ENCODE results near the gene ELK3.

Gene ELK3

DNA sequence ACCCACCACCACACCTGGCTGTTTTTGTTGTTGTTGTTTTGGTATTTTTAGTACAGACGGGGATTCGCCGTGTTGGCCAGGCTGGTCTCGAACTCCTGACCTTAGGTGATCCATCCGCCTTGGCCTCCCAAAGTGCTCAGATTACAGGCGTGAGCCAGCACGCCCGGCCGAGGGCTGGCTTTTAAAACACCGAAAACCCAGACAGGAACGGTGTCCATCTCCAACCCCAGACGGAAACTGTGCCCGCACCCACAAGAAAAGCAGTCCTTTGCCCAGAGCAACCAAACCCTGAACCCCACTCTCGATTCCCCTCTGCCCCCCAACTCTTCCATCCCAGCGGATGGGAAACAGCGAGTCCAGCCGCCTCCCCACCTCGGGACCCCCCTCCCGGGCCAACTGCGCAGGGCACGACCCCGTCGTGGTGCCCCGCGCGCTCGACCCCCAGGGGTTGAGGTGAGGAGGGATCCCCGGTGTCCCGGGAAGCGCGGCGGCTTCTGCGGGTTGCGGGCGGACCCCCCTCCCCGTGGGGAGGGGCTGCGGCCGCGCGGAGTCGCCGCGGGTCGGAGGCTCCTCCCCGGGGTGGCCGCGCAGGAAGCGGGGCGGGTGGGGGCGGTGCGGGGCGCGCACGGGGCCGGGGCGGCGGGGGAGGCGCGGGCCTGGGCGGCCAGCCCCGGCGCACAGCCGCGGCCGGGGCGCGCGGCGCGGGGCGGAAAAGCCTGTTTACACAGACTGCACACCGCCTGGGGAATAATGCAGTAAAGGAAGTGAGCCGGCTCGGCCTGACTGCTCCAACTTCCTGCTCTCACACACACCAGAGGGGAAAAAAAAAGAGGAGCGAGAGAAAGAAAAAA lies at the start of gene ELK3:
ELK3 (plus strand) TSS at position 651 of the 851 bp plus-strand sequence.
- DNase-seq: peak; percentile 59

DNA sequence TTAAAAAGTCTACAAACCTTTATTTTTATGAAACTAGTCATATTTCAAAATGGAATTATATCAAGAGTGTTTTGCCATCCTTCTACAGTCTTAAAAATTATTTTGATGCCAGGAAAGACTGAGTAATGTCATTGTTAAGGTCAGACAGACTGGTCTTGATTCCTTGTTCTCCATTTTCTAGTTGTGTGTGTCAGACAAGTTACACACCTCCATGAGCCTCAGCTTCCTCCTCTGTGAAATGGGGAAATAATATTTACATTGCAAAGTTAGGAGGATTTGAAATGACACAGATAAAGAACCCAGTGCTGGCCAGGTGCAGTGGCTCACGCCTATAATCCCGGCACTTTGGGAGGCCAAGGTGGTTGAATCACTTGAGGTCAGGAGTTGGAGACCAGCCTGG lies 47.4 kb upstream of the ELK3 start:
- no peak for DNase-seq

DNA sequence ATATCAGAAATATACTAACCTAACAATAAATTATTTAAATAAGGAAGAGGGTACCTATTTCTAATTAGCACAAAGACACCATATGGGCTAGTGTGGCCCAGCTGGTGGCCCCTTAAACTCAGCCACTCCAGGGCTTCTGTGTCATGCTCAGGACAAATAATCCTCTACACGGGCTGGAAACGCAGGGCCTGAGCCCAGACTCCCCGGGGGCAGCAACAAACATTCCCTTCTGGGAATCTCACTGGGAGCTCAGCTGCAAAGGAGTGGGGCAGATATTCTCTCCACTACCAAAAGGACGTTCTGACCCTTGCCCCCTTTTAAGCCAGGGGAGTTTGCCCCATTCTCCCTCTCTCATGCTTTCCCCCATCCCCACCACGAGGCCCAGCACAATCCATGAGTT lies 43.7 kb upstream of the ELK3 start:
- DNase-seq: no peak

DNA sequence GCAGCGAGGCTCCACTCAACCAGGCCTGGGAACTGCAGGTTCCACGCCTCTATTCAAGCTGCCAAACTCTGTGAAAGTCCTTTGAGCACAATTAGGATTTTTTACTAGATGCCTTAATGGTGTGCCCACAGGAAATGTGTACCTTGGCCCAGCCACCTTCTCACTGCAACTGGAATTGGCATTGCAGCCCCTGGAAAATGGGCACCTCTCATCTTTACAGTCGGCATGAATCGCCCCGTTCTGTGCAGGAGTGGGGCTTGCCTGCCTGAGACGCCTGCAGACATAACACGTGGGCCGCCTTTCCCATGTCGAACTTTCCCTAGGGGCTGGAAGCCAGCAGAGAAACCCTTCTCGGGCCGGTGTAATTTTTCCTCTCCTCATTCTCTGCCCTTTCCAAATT lies 42.0 kb upstream of the ELK3 start:
- no peak for DNase-seq

DNA sequence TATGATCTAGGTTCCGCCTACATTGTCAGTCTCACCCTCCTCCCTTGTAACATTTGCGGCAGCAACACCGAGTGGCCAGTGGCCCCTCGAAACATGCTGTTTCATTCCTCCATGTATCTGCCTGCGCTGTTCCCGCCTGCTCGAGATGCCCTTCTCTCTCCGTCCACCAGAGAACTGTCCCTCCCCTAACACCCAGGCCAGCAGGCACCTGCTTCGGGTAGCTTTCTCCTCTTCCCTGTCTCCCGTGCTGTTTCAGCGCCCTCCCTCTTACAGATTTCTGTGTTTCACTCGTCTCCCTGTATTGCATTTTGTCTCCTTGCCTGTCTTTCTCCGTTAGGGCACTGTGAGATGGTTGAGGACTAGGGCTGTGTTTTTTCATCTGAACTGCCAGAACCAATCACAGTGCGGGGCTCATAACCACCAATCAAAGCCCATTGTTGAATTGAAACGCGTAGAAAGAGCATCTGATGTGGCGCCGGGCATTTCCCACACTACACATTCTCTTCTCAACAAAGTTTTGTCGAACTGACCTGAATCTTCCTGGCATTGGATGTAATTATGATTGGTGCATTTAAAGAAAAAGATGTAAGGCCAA lies 40.9 kb upstream of the ELK3 start:
- no peak for DNase-seq

DNA sequence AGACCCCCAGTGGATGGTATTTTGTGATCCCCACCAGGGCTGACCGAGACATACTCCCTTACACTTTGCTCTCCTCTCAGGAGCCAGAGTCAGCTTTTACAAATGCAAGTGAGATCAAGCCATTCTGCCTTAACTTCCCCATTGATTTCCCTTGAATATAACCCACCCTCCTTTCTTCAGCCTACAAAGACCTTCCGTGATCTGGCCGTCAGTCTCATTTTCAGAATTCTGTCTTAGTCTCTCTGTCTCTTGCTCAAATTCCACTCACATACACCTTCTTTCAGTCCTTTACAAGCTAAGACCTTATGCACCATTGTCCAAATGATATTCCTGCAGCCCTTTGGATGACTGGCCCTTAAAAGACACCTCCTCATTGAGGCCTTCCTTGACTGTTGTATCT lies 39.0 kb upstream of the ELK3 start:
- DNase-seq: no peak

DNA sequence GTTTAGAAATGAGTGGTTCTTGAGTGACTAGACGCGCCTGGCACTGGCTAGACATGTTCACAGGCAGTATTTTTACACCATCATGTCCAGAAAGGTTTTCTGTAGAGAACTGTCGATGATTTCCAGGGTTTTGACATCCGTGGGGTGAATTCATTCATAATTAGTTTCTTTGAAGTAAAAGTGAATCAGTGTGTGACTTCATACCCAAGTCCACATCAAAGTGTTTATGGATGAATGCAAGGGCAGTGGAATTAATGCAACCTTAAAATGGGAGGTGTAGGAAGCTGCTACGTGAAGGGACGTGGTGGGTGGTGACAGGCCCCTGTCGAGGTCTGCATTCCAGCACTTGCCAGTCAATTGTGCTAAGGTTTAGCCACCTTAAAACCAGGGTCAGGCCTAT lies 38.4 kb upstream of the ELK3 start:
- DNase-seq: no peak

DNA sequence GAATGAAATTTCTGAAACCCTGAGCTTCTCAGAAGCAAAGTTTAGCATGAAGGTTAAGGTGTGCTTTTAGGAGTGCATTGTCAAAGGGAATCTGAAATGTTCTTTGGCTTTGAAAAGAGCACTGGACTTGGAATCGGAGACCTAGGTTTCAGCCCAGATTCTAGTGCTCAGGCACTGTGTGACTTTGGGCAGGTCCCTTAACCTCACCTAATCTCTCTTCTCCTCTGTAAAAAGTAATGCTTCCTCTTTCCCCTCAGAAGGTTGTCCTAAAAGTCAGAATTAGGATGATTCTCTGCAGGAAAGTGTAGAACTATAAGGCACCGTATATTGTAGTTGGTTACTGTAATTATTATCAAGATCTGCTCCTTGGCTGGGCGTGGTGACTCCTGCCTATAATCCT lies 38.0 kb upstream of the ELK3 start:
- no peak for DNase-seq

DNA sequence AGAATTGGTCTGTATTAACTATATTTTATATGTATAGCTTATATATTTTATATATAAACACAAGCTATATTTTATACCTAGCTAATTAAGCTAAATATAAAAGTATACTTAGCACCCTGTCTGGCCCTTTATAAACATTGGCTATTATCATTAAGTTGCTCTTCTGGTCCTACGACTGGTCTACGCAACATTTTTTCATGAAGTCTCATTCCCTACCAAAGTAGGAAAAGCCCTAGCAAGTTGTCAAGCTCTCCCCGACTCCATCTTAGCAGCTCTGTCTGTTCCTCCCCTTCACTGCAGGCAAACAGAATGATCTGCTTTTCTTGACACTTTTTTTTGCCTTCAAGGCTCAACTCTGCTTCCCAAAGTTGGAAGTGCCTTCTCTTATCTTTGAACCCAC lies 36.7 kb upstream of the ELK3 start:
- no peak for DNase-seq

DNA sequence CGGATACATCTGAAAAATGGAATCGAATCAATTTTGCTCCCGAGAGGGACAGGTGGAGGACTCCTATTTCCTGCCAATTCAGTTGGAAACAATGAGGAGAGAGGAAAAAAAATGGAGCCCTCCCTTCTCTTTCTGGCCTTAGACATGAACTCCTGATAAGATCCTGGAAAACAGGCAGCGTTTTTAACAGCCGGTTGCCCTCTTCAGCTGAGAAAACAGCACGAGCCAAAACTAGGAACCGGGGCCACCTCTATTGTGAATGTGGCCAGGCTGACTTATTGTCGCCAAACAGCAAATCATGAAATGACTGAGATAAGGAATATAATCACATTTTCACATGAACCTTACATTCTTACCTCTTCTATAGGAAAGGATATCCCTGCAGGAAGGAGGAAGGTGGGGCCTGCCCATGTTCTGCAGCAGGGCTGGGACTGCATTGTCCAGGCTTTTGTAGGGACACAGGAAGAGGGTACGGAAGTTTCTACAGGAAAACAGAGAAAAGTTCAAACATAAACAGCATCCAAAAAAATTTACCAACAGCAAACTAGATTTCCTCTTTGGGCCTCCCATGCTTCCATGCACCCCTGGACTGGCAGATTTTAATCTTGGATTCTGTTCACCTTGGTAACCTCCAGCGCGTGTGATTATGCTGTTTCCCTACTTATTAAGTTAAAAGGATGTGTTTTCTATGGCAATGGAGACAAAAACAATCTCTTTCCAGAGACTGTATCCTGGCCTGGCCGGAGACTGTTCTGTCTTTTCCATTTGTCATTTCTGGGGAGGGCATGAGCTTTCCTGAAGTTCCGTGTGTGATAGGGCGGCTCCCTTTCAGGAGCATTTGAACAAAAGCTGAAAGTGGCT lies 29.0 kb upstream of the ELK3 start:
- DNase-seq: no peak

DNA sequence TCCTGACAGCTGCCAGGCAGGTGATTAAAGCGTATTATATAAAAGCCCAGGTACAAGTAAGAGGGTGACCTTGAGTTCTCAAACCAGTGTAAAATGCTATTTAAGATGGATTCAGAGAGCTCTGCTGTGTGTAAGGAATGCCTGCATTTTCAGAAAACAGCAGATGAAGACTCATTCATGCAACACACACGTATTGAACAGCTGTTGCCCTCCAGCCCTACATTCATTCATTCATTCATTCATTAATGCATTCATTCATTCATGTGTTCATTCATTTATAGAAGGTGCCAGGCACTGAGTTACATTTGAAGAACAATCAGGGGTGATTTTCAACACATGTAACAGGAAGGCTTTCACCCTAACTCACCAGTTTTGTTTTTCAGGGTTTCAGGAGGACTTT lies 27.4 kb upstream of the ELK3 start:
- DNase-seq: no peak

DNA sequence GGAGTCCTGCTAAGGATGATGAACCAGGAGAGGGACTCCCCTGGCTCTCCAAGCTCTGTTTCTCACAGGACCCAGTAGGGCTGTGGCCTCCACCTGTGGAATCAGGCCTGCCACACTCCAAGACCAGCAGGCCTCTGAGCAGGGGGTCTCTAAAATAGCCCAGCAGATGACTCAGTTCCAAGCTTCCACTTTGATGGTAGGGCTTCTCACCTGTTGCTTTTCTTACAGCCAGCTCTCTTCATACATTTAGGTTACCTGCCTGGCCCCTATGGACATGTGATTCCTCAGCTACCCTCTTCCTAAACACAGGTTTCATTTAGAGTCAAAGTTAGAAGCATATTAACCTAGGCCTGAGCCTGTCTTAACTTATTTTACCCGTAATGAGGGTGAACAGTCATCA lies 26.7 kb upstream of the ELK3 start:
- DNase-seq: no peak

DNA sequence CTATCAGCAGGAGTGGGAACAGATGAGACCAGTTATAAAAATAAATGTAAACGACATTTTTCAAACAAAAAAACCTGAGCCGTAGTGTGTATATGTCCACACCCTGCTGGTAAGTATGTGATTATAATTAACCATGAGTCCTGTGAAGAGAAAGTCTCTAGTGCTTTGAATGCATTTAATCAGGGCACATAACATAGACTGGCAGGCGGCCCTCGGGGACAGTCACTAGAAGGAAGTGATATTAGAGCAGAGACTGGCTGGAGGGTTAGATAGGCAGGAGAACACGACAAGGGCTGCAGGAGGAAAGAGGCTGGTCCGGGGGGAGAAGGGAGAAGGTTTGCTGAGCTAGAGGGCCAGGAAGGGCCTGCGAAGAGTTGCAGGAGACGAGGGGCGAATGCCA lies 23.8 kb upstream of the ELK3 start:
- peak; percentile 4 for DNase-seq

DNA sequence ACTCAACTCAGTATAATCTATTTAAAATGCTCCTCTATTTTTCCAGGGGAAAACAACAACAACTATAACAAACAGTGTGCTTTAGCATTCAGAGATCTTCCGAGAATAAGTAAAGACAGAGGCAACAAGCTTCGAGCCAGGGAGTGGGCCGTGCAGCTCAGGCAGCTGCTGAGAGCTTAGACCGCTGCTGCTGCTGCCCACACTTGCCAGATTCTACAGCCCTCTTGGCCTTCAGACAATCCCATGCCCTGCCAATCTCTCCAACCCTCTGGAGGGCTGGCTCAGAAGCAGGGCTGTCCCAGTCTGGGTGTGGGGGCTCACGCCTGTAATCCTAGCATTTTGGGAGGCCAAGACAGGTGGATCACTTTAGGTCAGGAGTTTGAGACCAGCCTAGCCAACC lies 23.4 kb upstream of the ELK3 start:
- DNase-seq: no peak

DNA sequence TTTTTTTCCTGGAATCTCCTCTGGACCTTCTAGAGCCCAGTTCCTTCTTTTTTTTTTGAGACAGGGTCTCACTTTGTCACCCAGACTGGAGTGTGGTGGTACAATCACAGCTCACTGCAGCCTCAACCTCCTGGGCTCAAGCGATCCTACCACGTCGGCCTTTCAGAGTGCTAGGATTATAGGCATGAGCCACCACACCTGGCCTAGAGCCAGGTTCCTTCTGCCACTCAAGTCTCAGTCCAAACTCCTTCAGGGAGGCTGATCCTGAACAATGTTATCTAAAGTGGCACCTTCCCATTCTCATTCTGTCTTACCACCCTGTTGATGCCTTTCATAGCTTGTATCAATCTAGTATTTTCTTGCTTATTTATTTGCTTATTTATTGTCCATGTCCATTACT lies 22.3 kb upstream of the ELK3 start:
- no peak for DNase-seq

DNA sequence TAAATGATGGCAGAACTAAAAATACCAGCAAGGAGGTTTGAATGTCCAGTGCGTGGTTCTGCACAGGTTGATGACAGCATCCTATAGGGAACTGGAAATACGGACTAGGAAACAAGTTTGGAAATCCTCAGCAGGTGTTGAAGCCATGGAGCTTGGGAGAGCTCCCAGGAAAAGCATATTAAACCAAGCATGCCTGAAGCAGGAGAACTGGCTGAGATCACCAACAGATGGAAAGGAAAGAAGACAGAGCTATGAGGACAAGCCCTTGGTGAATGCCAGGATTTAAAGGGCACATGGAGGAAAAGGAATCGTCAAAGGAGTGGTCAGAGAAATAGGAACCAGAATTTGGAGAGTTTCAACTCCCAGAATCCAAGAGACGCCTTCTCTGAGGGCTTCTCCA lies 21.2 kb upstream of the ELK3 start:
- DNase-seq: no peak

DNA sequence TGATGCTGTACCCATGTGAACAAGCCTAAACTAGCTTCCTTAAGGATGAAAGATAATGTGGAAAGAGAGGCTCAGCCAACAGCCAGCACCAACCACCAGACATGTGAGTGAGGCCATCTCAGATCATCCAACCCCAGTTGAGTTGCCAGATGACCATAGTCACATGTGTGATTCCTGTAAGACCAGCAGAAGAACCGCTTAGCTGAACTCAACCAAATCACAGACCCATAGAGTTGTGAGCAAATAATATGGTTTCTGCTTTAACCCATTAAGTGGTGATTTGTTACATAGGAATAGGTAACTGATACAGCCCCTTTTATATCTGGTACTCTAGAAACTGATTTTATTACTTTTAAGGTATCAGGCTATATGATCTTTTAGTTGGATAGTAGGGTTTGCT lies 17.6 kb upstream of the ELK3 start:
- no peak for DNase-seq

DNA sequence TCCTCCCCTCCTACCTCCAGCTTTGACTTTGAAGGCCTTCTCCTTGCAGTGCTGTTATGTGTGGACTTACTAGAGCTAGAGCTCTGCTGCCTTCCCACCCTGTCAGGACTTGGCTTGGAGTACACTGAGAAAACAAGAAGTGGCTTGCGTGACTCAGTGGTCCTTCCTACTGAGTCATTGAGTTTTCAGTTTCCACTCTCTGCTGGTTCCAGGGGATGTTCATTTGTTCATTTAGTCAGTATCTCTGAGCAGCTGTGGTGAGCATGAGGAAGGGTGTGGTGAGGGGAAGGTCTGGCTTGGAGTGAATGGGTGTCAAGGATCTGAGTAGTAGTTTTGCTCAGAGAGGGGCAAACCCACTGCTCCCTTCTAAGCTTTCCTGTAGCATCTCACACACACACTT lies 17.2 kb upstream of the ELK3 start:
- DNase-seq: peak; percentile 59

DNA sequence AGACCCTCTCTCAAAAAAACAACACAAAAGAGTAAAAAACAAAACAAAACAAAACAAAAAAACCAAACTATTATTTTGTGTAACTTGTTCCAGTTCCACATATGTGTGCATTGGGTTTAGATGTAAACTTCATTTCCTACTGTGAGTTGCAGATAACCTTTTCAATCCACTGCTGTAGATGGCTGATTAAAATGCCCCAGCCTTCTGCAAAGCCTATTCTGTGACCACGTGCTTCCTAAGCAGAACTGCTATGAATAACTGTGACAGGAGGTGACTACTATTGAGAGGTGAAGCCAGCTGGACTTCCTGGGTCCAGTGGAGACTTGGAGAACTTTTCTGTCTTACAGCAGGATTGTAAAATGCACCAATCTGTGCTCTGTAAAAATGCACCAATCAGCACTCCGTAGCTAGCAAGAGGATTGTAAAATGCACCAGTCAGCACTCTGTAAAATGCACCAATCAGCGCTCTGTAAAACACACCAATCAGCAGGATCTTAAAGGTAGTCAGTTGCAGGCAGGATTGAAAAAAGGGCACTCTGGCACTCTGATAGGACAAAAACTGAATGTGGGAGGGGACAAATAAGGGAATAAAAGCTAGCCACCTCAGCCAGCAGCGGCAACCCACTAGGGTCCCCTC lies 10.3 kb upstream of the ELK3 start:
- DNase-seq: no peak

DNA sequence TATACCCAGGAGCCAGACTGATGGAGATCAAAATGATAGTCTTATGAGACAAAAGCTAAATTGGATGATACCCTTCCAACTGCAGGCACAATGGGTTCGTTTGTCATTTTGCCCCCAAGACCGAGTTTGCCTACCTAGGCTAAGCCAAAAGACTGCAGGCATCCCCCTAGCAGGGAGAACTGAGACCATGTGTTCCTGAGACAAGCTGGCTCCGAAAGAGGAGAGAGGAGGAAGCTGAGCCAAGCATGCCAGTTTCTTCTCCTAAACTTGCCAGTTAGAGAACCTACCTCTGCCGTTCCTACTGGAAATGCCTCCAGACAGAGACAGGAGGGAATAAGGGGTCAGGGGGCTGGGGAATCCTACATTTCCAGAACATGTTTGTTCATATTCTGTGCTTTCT lies 8.3 kb upstream of the ELK3 start:
- DNase-seq: no peak

DNA sequence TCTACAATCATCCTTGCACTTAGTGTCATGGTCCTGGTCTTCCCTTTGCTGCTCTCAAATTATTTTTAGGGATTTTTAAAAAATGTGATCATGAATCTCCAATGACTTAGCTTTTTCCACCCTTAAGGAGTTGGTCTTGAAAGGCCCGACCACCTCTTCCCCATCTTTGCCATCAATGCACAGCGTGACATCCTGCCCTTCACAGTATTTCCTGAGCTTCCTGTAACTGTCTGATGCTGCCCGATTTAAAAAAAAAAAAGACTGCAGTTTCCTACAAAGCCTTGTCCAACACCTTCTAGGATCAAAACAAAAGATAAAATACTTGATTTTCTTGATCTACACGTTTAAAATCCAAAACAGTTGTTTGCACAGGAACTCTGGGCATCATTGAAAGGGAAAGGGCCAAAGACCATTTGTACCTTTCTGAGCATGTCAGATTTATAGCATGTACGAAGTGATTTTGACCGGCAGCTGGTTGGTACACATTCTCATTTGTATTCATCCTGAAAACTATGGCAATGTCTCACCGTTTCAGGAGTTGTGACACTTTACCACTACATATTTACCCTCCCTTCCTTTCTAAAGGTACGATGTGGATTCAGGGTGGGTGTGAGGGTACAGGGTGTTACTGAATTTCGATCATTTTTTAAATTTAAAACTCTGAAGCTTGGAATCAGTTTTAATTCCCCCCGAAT lies 7.4 kb upstream of the ELK3 start:
- DNase-seq: no peak

DNA sequence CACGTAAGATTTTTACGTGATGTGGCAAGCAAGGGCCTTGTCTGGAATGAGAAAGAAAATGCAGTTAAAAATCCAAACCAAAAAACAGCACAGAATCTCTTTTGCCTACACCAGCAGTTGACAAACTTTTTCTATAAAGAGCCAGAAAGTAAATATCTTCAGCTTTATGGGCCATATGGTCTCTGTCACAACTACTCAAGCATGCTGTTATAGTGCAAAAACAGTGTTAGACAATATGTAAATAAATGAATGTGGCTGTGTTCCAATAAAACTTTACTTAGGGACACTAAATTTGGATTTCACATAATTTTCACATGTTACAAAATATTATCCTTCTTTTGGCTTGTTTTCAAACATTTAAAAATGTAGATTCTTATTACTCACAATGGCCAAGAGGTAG lies 6.2 kb upstream of the ELK3 start:
- DNase-seq: no peak

DNA sequence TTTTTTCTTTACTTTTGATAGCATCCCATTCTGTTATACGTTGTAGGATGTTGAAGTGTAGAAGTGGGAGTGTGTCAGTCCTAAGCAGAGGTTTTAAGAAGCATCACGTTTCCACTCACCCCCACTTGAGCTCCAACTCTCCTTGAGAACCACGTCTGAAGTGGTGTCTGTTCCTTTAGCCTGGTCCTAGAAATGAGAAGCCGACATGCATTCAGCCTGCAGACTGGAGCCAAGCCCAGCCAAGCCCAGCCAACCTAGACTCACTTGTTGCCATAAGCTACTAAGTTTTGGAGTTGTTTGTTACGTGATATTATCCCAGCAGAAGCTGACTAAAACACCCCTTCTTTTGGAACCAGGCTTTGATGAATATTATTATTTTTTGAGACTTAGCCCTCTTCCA lies 4.4 kb upstream of the ELK3 start:
- no peak for DNase-seq

Measured in CD4-positive, alpha-beta T cell treated with Interferon gamma for 1 hour (primary cell).